GM04504 (cell line): Measurements from ENCODE around the gene POMT2.
A peak's percentile ranks its signal among the peaks of the same experiment; 100 is the strongest.
"Not testable (repeated sequence)": the region's sequence is repeated elsewhere in the genome, so short reads cannot be mapped to it uniquely, and the experiment has no call there.

Experiments
- DNase-seq: peaks from one replicate; pipeline ENCODE4 v3.0.0-alpha.2; 2012; ENCODE audit warnings: low read depth

POMT2 gene

GRCh38 chr14:77320238-77320935 lies at the start of gene POMT2:
Gene POMT2, minus strand, starts transcription at chr14:77320883. Its CDS starts 202 bp downstream, at chr14:77320681.
- peak; percentile 75 for DNase-seq

GRCh38 chr14:77369285-77369684 lies 48.6 kb upstream of the POMT2 start:
- DNase-seq: no peak

DNA sequence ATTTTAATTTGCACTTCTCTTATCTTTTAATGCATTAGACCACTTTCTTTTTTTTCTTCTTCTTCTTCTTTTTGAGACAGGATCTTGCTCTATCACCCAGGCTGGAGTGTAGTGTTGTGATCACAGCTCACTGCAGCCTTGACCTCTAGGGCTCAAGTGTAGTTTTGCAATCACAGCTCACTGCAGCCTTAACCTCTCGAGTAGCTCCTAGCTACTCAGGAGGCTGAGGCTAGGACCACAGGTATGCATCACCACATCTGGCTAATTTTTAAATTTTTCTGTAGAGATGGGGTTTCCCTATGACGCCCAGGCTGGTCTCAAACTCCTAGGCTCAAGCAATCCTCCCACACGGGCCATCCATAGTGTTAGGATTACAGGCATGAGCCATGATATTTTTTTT lies 43.5 kb upstream of the POMT2 start:
- DNase-seq: no peak

GRCh38 chr14:77359626-77360025 lies 38.9 kb upstream of the POMT2 start:
- no peak for DNase-seq

DNA sequence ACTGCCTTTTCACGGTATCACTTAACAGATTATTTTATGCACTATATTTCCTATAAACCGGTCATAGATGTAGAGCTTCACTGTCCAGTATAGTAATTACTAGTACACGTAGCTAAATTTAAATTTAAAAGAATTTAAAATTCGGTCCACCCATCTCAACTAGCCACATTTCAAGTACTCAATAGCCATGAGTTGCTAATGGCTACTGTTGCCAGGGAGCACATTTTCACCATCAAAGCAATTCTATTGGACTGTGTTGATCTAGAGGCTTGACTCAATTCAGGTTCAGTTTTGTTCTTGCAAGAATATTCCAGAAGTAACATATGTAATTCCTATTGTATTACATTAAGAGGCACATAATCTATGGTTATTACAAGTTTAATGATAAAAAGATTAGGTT lies 36.2 kb upstream of the POMT2 start:
- DNase-seq: no peak

DNA sequence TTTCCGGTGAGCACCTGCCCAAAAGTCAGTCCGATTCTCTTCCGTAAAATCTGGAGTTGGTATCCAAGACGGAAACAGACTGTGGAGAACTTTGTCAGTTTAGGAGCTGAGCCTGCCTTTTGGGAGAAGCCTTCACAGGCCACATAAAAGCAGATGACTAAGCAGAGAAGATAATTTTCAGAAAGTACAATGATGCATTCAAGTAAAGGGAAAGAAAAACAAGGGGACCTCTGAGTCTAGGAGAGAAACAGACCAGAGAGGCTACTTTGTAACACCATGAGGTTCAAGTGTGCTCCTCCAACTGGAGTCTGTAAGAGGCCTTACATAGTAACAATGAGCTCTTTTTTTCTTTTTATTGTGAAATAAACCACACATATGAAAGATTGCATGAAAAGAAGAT lies 35.1 kb upstream of the POMT2 start:
- no peak for DNase-seq

DNA sequence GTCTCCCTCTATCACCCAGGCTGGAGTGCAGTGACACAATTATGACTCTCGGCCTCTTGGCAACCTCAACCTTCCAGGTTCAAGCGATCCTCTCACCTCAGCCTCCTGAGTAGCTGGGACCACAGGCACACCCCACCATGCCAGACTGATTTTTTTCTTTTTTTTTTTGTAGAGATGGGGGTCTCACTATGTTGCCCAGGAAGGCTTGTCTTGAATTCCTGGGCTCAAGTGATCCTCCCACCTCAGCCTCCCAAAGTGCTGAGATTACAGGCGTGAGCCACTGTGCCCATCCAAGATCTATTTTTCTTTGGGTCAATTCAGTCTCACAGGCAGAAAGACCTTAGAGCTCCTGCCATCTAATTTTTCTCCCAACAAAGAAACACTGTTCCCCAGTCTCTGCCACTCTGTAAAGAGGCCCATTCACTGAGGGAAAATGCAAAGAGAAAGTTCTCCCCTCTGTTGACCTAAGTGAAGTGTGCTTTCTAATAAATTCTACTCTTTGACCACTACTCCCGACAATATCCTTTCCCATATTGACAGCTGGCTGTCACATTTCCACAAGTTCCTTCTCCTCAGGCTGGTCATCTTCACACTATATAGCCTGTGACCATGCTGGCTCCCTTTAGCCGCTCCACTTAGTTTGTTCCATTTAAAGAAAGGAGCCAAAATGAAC lies 32.9 kb upstream of the POMT2 start:
- DNase-seq: no peak

DNA sequence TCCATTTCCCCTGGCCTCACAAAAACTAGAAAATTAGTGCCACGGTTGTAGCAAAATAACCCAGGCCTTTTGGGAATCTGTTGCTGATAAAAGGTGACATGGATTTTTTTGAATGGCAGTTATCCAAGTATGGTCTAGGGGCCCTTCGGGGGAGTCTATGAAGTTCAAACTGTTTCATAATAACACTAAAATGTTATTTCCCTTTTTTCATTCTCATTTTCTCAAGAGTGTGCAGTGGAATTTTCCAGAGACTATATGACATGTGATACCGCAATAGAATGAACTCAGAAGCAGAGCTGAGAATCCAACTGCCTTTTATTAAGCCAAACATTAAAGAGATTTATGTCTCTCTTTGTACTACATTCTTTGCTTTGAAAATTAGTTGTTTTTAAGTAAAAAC lies 27.1 kb upstream of the POMT2 start:
- DNase-seq: no peak

GRCh38 chr14:77346495-77346894 lies 25.8 kb upstream of the POMT2 start:
- DNase-seq: no peak

GRCh38 chr14:77344377-77344996 lies 23.8 kb upstream of the POMT2 start:
- no peak for DNase-seq

DNA sequence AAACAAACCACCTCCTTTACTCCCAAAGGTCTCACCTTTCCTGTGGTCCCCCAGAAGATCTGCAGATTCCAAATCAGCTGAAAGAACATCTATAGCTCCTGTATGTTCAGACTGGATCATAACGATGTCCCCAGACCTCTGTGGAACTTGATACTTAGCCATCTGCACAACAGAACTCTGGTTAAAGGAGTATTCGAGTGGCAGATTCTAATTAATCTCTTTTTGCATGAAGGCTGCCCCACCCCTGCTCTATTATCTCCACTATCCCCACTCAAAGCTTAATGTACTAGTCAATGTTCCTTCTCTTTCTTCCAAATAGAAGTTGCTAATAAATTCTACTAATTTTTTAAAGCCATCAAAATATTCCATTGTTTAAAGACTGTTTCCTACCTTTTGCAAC lies 23.0 kb upstream of the POMT2 start:
- no peak for DNase-seq

- no peak for DNase-seq
Measured at GRCh38 chr14:77342726-77343397, 22.2 kb upstream of the POMT2 start.

GRCh38 chr14:77340389-77340788 lies 19.7 kb upstream of the POMT2 start:
- no peak for DNase-seq

- DNase-seq: peak; percentile 30
Measured at GRCh38 chr14:77339407-77339806, 18.7 kb upstream of the POMT2 start.

DNA sequence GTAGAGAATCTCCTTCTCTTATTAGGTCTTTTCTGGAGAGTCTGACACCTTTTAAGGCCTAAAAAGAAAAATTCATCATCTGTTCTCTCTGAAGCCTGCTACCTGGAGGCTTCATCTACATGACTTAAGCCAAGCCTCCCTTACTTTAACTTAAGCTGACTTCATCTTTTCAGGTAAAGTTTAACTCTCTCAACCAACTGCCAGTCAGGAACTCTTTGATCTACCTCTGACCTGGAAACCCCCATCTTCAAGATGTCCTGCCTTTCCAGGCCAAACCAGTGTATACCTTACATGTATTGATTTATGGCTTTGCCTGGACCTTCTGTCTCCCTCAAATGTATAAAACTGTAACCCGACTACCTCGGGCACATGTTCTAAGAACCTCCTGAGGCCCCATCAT lies 17.6 kb upstream of the POMT2 start:
- no peak for DNase-seq

DNA sequence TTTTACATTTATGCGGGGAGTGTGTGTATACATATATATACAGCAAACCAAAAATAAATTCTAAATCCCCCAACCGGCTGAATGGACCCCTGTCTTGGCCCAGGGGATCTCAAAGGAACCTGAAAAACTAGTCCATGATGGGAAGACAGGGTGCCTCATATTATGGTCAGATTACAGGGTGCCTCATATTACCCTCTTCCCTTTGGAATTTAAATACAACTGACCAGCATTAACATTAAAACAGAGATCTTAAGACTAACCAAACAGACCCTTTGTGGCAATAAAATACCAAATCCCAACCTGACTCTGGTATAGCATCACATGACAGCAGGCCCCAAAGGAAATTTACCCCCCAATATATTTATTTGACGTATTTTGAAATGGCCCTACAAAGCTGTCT lies 17.2 kb upstream of the POMT2 start:
- DNase-seq: no peak

DNA sequence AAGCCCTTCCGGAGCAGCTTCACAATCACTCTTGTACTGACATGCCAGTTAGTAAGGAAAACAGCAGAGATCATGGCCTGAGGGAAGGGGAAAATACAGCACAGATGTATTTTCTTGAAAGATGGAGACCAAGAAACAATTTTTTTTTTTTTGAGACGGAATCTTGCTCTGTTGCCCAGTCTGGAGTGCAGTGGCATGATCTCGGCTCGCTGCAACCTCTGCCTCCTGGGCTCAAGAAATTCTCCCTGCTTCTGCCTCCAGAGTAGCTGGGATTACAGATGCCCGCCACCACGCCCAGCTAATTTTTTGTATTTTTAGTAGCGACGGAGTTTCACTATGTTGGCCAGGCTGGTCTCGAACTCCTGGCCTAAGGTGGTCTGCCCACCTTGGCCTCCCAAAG lies 16.6 kb upstream of the POMT2 start:
- DNase-seq: not testable (repeated sequence)

GRCh38 chr14:77335576-77335975 lies 14.9 kb upstream of the POMT2 start:
- DNase-seq: no peak

DNA sequence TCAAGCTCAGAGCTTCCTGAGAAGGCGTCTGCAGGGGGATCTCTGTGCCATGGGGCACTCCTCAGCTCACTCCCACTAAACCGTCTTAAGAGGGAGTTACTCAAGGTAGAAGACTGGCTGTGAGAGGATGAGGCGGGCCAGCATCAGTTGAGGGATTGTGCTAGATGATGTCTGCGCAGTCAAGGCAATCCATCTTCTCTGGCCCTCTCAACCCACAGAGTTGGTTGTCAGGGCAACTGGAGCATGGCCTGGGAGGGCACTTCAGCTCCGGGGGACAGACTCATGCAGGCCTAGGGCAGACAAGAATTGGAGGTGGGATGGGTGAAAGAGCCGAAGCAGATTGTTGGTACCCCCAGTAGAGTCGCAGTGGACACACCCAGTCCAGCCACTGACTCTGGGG lies 9.2 kb upstream of the POMT2 start:
- no peak for DNase-seq

DNA sequence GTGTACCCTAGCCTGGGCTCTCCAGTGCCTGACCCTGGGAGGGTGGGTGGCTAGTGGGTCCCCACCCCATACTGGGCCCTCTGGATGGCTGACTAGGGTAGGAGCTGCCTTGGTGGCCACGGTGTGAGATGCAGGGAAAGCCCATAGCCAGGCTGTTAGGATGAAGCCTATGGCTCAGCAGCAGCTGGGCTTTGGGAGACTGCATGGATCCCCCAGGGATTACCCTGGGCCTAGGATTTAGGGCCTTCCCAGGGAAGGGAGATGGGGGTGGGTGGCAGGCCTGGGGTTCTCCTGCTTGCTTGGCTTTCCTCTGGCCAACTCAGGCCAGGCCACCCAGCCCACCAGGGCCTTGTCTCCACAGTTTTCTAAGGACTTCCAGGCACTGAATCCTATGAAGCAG lies 6.4 kb upstream of the POMT2 start:
- DNase-seq: no peak

DNA sequence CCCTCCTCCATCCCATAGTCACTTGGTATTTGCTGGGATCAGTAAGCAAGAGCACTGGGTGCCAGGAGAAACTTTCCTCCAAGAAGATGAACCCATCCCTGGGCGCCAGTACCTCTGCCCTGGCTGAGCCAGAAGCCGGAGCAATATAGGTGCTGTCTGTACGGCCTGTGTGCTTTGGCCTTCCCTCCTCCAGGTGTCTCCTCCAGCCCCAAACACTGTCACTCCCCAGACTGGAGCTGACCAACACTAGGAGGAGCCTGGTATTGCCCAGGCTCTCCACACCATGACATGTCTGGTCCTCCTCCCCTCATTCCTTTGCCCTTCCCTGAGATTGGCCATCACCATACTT lies 5.0 kb upstream of the POMT2 start:
- no peak for DNase-seq

GRCh38 chr14:77324816-77325745 lies 4.4 kb upstream of the POMT2 start:
- DNase-seq: no peak
